Measurements from ENCODE around the gene TOM1.
"Not testable (repeated sequence)": the region's sequence is repeated elsewhere in the genome, so short reads cannot be mapped to it uniquely, and the experiment has no call there.

TOM1 gene

DNA sequence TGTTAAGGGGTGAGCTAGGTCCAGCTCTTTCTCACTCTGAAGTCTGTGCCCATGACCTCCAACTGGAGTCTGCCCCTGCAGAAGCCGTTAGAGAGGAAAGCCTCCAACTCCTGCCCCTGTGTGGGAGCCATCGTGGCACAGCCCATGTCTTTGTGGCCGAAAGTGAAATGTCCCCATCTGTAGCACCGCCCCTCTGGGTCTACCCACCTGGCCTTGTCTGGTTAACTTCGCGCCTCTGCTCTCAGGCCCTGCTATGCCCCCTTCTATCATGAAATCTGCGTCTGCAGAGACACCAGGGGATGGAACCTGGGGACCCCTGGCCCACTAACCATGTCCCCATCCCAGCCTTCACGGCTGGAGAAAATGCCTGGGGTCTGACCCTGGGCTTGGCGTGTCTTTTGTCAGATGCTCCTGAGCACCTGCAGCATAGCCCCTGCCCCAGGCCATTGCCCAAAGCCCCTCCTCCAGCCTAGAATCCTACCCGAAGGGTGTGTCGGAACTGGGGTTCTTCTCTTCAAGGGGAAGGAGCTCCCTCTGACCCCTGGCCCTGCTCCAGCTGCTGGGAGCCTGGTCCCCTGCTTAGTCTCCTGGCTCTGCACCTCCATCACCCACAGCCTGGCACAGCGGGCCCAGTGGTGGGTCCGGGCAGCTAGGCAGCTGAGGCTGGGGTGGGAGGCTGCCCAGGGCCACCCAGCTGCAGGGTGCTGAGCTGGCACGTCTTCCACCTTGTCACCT, 45.4 kb downstream of the TOM1 start:
- FAIRE-seq (no peak), DNase-seq (ENCODE audit: insufficient read length, low spot score) (no peak)

DNA sequence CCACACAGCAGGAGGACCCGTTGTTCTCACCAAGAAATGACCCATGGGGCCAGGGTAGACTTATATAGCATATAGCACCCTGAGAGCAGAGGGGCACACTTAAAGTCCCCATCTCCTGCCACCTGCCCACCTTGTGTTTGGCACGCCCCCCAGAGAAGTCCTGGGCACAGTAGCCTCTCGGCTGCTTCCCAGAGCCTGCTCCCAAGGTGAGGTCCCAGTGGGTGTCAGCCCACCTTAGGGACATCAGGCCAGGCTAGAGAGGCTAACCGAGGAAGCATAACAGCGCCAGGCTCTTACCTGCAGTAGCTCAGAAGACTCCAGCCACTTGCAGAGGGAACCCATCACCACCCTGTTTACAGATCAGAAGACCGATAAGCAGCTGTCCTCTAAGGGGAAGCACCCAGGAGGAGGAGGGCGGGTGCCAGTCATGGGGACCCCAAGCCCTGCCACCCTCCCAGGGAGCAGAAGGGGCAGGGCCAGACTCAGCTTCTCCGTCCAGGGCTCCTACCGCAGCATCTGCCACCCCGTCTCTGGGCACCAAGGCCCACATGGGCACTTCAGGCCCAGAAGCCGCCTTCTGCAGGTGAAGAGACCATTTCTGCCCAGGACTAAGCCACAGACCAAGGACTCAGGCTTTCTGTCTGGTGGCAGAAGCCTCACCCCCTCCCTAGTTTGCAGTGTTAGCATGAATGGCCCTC, 46.3 kb downstream of the TOM1 start:
- no peak for DNase-seq (ENCODE audit: insufficient read length, low spot score)
- FAIRE-seq, result no peak

DNA sequence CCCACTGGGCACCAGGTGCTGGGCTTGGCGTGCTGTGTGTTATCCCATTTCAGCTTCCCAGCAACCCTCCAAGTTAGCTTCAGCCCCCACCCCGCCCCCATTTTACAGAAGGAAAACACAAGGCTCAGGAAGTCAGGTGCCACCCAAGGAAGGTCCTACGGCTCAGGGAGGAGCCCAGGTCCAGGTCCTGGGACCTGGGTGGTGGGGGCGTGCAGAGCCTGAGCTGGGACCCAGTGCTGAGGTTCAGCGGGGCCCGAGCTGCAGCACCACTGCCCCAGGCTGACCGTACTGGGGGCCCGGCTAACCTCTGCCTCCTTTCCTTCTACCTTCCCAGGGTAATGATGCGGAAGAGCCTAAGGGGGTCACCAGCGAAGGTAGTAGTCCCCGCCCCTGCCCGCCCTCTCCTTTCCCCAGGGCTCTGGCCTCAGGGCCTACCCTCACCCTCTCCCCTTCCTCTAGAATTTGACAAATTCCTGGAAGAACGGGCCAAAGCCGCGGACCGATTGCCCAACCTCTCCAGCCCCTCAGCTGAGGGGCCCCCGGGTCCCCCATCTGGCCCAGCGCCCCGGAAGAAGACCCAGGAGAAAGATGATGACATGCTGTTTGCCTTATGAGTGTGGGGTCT, 47.0 kb downstream of the TOM1 start:
- no peak for DNase-seq (ENCODE audit: insufficient read length, low spot score)
- FAIRE-seq, result no peak

DNA sequence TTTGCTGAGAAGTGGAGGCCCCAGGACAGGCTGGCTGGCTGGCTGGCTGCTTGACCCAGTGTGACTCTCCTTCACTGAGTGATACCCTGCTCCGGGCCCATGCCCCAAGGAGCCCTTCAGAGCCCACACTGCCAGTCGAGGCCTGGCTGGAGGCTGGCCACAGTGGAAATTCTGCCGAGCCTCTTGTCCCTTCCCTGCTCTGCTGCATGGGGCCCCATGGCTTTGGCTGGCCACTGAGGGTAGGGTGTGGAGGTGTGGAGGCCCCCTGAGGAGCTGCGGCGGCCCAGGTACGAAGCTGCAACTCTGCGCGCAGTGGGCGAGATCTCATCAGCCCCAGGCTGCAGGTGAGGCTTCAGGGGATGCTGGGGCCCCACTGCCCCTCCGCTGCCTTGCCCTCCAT, 47.8 kb downstream of the TOM1 start:
- FAIRE-seq (no peak), DNase-seq (ENCODE audit: insufficient read length, low spot score) (no peak)

DNA sequence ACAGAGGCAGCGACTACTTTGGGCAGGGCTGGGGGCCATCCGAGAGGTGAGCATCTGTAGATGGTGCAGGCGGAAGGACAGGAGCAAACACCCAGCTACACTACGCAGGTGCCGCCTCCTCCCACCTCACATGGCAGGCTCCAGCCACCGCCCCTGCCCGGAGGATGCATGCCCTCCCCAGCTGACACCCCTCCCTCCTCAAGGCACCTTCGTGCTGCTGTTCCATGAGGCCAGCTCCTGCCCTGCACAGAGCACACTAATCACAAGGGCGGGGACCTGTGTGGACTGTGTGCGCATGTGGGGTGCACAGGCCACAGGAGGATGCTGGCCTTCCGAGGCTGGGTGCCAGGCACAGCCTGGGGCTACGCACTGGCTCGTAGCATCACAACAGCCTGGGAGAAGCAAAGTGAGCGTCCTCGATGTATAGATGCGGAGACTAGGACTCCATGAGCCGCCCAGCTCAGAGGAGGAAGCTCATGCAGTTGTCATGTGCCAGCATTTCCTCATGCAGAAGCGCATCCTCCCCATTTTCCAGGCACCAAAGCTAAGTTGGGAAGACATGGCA, 48.4 kb downstream of the TOM1 start:
- no peak for DNase-seq (ENCODE audit: insufficient read length, low spot score)

DNA sequence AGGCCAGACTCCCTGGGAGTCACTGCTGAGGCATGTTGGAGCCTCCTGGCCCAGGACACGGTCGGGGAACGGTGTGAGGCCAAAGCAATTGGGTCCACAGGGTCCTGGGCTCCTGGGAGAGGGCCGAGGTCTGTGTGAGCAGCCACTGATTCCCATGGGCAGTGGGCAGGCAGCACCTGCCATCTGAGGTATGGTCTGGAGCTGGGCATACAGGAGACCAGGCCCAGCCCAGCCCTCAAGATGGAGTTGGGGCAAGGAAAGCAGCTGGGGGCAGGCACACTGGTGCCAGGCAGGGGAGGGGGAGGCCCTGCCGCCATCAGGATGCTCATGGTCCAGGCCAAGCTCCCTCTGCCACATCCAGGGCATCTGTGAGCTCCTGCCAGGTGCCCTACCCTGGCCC, 49.0 kb downstream of the TOM1 start:
- FAIRE-seq, result no peak

More for the DNA sequence above, 48.4 kb downstream of the TOM1 start:
- no peak for FAIRE-seq

DNA sequence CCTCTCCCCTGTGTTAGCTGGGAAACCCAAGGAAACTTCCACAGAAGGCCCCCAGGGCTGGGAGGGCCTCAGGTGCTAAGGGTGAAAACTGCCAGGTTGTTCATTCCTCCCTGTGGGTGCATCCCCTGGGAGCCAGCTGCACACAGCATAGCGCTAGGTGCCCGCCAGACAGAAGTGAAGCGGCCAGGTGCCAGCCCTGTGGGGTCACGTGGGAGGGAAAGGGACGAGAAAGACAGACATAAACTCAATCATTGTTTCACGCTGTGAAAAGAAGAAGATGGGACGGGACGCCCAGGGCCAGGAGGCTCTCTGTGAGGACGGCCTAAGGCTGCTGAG, 49.6 kb downstream of the TOM1 start:
- no peak for DNase-seq (ENCODE audit: insufficient read length, low spot score)
- no peak for FAIRE-seq

More for the DNA sequence above, 49.0 kb downstream of the TOM1 start:
- no peak for DNase-seq (ENCODE audit: insufficient read length, low spot score)

DNA sequence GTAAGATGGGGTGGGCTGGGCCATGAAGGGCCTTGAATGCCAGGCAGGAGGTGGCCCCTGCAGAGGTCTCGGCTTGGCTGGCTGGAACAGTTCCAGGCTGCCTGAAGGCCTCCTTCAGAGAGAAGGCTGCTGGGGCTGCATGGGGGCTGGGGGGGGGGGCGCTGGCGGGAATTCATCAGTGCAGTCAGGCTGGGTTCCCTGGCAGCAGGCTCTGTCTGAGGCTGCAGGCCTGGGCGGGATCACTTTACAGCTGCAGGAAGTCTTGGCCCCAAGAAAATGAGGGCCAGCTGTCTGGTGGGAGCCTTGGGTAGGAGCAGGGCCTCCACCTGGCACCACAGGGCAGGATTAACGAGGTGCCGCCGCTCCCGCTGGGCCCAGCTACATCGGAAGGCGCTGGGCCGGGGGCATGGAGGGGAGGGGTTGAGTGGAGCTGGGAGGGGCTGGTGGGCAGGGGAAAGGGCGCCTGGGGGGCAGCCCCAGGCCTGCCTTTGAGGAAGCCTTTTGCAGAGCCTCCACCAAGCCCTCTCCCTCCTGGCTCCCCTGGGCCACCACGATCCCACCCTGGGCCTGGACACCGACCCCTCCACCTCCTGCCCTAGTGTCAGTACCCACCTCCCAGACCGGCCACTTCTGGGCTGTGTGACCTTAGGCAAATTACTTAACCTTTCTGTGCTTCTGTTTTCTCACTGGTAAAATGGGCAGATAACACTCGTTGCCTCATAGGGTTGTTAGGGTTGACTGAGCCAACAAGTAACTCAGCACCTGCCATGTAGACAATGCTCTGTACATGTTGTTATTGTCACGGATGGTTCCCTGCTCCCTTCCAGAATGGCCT, 50.2 kb downstream of the TOM1 start:
- no peak for DNase-seq (ENCODE audit: insufficient read length, low spot score)
- FAIRE-seq, result no peak

DNA sequence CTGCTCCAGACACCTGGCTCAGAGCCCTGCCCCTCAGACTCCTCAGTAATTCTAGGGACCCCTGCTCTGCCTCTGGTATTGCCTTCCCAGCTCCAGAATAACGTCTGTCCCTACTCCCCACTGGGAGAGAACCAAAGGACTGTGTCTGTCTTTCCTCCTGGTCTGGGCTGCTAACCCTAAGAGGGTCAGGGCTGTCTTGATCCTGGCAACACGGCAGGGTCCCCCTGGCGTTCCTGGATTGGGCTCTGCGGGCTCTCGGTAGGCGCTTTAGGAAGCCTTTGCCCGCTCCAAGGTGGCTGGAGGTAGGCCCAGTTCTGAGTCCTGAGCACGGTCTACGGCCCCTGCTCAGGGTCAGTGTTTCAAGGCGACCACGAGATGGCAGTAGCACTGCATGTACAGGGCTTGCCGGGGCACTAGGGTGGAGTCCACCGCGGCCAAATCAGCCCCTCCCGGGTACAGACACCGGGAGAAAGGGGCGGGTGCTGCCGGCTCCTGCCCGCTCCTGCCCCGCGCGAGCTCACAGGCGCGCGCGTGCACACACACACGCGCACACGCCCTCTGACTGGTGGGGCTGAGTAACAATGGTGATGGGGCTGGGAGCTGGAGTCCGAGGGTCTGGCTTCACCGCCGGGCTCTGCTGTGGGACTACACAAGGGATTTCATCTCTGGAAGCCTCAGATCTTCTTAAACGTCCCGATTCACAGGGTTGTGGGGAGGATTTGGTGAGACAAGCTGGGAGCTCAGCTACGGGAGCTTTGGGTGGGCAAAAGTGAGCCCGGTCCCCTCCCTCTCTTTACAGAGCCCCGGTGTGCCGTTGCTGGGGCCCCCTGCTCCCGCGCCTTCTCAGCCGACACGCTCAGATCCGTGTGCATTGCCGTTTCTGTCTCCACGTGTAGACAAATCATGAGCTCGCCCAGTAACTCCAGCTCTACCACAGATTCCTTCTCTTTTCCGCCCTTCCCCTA, 51.1 kb downstream of the TOM1 start:
- FAIRE-seq (peak; percentile 99), DNase-seq (ENCODE audit: insufficient read length, low spot score) (peak; percentile 94)

- FAIRE-seq, result peak; percentile 67
- no peak for DNase-seq (ENCODE audit: insufficient read length, low spot score)
Measured at GRCh38 chr22:35352214-35353111, 52.8 kb downstream of the TOM1 start.

GRCh38 chr22:35353318-35353717, 53.6 kb downstream of the TOM1 start:
- FAIRE-seq, result peak; percentile 77
- DNase-seq (ENCODE audit: insufficient read length, low spot score), result no peak

GRCh38 chr22:35354068-35354467, 54.4 kb downstream of the TOM1 start:
- FAIRE-seq, result no peak
- no peak for DNase-seq (ENCODE audit: insufficient read length, low spot score)

GRCh38 chr22:35357883-35358621, 58.4 kb downstream of the TOM1 start:
- no peak for DNase-seq (ENCODE audit: insufficient read length, low spot score)
- FAIRE-seq, result no peak

GRCh38 chr22:35359380-35360065, 59.8 kb downstream of the TOM1 start:
- DNase-seq (ENCODE audit: insufficient read length, low spot score), result no peak
- no peak for FAIRE-seq

- FAIRE-seq (no peak), DNase-seq (ENCODE audit: insufficient read length, low spot score) (no peak)
Measured at GRCh38 chr22:35361001-35361558, 61.4 kb downstream of the TOM1 start.

DNA sequence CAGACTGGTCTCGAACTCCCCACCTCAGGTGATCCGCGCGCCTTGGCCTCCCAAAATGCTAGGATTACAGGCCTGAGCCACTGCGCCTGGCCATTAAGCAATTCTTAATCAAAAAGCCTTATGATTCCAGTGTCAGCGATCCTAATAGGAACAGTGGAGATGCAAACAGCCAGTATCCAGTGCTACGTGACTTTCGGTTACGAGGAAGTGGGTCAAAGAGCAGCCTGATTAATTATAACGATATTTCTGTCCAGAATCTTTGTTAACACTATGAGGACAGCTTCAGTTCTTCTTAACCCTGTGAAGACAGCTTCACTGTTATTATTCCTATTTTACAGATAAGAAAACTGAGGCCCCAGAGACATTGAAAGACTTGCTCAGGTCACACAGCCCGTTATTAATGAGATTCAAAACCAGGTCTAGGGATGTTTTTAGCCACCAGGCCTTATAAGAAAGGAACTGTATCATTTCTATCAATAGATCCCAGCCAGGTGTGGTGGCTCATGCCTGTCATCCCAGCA, 63.9 kb downstream of the TOM1 start:
- DNase-seq (ENCODE audit: insufficient read length, low spot score) (no peak), FAIRE-seq (no peak)

DNA sequence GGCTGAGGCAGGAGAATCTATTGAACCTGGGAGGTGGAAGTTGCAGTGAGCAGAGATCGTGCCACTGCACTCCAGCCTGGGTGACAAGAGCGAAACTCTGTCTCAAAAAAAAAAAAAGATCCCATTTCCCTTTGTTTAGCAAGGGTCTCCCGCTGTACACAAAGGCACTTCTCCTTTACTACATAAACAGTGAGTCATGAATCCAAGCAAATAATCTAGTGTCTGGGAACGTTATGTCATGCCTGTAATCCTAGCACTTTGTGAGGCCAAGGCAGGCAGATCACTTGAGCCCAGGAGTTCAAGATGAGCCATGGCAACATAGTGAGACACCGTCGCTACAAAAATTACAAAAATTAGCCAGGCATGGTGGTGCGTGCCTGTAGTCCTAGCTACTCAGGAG, 64.5 kb downstream of the TOM1 start:
- not testable (repeated sequence) for FAIRE-seq; DNase-seq (ENCODE audit: insufficient read length, low spot score)
